ENCODE measurements around the gene NPM1. TPM values are rescaled to one million over a fixed set of nuclear protein-coding genes. Genes with fewer than 3 reads are reported as not detected.

Gene NPM1
- total and polyA plus RNA-seq, 7 donors, result 722 to 2,962 (median 951) TPM

DNA sequence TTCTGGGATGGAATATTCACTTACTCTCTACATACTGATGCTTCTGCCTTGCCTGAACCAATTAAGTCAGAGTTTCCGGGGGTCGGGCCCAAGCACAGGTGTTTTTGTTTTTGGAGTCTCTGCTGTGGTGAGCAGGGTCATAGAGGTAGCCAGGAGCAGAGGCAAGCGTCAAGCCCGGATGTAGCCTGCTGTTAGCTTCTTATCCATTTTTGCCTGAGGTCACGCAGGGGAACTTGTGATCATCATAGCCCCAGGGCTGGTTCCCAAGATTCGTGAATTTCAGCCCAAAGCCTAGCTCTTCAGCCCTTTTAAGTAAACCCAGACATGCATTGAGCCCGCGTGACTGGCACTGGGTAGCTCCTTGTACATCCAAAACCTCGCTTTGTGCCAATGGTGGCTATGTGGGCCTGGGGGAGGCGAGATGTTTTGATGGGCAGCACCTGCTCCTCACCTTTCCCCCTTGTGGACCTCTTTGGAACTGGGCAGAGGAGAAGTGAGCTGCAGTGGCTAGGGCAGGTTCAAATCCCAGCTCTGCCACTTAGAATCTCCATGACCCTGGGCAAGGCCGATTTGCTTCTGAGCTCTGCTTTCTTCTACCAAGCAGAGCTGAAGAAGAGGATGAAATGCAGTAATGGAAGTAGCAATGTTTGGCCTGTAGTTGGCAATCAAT lies 65.5 kb downstream of the NPM1 start:
- Histone ChIP-seq H3K9me3 (no peaks in the 10 kb centered on the region), H3K27ac (no peak overlapping the region), H3K36me3 (no peaks in the 10 kb centered on the region), H3K4me1 (peaks cover 0 to 13% (median 5%) of the 10 kb centered on the region in 4 donors), H3K4me3 (no peak overlapping the region), H3K27me3 (no peaks in the 10 kb centered on the region)
- no peak for DNase-seq
- intact Hi-C loops (cut with DNase I), result no loop called here
- 91 to 94% methylated on average over 11 of the region's 11 CpGs for WGBS, 2 donors
- no peak for TF ChIP-seq CTCF (IDR thresholded peaks at IDR 0.05)
- no peak for TF ChIP-seq POLR2A (IDR thresholded peaks at IDR 0.05)
- no peak for TF ChIP-seq EP300 (IDR thresholded peaks at IDR 0.05)
- TF ChIP-seq POLR2AphosphoS5 (IDR thresholded peaks at IDR 0.05), result no peak

DNA sequence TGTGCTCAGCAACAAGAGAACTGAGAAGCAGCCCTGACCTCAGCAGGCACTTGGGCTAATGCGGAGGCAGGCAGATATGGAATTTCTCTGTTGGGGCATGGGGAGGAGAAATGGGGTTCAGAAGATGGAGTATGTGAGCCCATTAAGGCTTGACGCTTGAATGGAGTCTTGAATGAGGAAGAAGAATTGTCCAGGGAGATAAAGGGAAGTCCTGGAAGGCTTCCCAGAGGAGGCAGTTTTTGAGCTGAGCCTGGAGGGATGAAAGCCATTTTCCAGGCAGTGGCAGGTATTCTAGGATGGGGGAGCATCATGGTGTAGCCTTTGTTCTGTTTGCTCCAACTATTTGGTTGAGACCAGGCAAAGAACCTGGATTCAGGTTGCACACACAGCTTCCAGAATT lies 66.3 kb downstream of the NPM1 start:
- 92 to 95% methylated on average over 2 of the region's 2 CpGs for WGBS, 2 donors
- TF ChIP-seq POLR2AphosphoS5 (IDR thresholded peaks at IDR 0.05) (no peak), EP300 (IDR thresholded peaks at IDR 0.05) (no peak), POLR2A (IDR thresholded peaks at IDR 0.05) (no peak), CTCF (IDR thresholded peaks at IDR 0.05) (no peak)
- Histone ChIP-seq H3K4me1 (peaks cover 0 to 13% (median 5%) of the 10 kb centered on the region in 4 donors), H3K27me3 (no peaks in the 10 kb centered on the region), H3K4me3 (no peak overlapping the region), H3K9me3 (no peaks in the 10 kb centered on the region), H3K27ac (no peak overlapping the region), H3K36me3 (no peaks in the 10 kb centered on the region)
- intact Hi-C loops (cut with DNase I), result no loop called here
- DNase-seq, result no peak

DNA sequence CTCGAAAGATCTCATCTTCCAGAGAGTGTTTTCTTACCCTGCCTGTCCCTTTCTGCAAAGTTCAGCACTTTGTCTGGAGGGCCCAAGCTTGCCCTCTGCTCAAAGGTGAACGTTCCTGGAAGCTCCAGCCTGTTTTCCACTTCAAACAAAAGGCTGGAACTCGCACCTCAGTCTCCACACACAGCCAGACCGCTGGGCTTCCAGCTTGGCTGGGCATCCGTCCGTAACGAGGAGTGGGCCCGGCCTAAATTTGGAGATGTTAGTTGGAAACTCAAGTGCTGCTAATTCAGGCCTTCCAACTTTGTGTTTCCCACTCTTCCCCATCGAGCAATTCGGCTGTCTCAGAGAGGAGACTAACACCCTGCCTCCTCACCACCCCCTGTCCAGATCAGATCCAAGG lies 66.9 kb downstream of the NPM1 start:
- intact Hi-C loops (cut with DNase I), result no loop called here
- Histone ChIP-seq H3K4me1 (peaks cover 0 to 13% (median 5%) of the 10 kb centered on the region in 4 donors), H3K27me3 (no peaks in the 10 kb centered on the region), H3K36me3 (no peaks in the 10 kb centered on the region), H3K9me3 (no peaks in the 10 kb centered on the region), H3K4me3 (no peak overlapping the region), H3K27ac (no peak overlapping the region)
- TF ChIP-seq POLR2AphosphoS5 (IDR thresholded peaks at IDR 0.05) (no peak), CTCF (IDR thresholded peaks at IDR 0.05) (no peak)
- 82 to 88% methylated on average over 10 of the region's 10 CpGs for WGBS, 2 donors
- no peak for DNase-seq

GRCh38 chr5:171455522-171455921 lies 67.9 kb downstream of the NPM1 start:
- no peaks in the 10 kb centered on the region for H3K27me3 ChIP-seq
- 77 to 83% methylated on average over 2 of the region's 2 CpGs for WGBS, 2 donors

More at GRCh38 chr5:171455522-171455921, 67.9 kb downstream of the NPM1 start:
- TF ChIP-seq EP300 (IDR thresholded peaks at IDR 0.05) (no peak), CTCF (IDR thresholded peaks at IDR 0.05) (no peak), POLR2AphosphoS5 (IDR thresholded peaks at IDR 0.05) (no peak)
- Histone ChIP-seq H3K4me1 (peaks cover 0 to 10% (median 4%) of the 10 kb centered on the region in 4 donors), H3K27ac (no peak overlapping the region), H3K4me3 (no peak overlapping the region), H3K36me3 (no peaks in the 10 kb centered on the region), H3K9me3 (no peaks in the 10 kb centered on the region)
- intact Hi-C loops (cut with DNase I), result no loop called here
- no peak for DNase-seq
